GM10266 (cell line): ENCODE results near the gene CCDC152.
"Not testable (repeated sequence)": the region's sequence is repeated elsewhere in the genome, so short reads cannot be mapped to it uniquely, and the experiment has no call there.

Experiments
- DNase-seq: peaks from one replicate; pipeline ENCODE4 v3.0.0; 2012; ENCODE audit errors: extremely low spot score
- TF ChIP-seq, protein P1 (sequence below): IDR thresholded peaks from 2 replicates; pipeline ENCODE4 v1.5.1; 2012; ENCODE audit warnings: mild to moderate bottlenecking, low read depth; ENCODE audit not compliant: control insufficient read depth, insufficient read depth; ENCODE audit errors: missing control alignments

The CCDC152 gene

DNA sequence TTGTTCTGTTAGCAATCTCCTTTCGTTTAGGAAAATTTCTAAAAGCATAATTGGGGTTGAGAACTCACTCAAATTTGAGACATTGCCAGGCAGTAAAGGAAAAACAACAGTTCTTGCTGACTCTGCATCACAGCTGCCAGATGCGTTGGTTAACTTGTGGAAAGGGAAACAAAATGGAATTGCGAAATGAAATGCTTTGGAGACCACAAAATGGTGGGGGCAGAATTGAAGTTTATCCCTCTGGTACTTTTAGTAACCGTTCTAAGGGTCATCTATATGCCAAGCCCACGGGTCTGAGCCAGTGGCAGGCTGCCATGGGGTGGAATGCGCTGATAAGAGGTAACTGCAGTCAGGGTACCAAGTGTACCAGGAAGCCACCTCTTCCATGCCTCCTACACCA, 83.7 kb downstream of the CCDC152 start:
- TF ChIP-seq, protein P1, sequence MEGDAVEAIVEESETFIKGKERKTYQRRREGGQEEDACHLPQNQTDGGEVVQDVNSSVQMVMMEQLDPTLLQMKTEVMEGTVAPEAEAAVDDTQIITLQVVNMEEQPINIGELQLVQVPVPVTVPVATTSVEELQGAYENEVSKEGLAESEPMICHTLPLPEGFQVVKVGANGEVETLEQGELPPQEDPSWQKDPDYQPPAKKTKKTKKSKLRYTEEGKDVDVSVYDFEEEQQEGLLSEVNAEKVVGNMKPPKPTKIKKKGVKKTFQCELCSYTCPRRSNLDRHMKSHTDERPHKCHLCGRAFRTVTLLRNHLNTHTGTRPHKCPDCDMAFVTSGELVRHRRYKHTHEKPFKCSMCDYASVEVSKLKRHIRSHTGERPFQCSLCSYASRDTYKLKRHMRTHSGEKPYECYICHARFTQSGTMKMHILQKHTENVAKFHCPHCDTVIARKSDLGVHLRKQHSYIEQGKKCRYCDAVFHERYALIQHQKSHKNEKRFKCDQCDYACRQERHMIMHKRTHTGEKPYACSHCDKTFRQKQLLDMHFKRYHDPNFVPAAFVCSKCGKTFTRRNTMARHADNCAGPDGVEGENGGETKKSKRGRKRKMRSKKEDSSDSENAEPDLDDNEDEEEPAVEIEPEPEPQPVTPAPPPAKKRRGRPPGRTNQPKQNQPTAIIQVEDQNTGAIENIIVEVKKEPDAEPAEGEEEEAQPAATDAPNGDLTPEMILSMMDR: no peak
- DNase-seq: no peak

DNA sequence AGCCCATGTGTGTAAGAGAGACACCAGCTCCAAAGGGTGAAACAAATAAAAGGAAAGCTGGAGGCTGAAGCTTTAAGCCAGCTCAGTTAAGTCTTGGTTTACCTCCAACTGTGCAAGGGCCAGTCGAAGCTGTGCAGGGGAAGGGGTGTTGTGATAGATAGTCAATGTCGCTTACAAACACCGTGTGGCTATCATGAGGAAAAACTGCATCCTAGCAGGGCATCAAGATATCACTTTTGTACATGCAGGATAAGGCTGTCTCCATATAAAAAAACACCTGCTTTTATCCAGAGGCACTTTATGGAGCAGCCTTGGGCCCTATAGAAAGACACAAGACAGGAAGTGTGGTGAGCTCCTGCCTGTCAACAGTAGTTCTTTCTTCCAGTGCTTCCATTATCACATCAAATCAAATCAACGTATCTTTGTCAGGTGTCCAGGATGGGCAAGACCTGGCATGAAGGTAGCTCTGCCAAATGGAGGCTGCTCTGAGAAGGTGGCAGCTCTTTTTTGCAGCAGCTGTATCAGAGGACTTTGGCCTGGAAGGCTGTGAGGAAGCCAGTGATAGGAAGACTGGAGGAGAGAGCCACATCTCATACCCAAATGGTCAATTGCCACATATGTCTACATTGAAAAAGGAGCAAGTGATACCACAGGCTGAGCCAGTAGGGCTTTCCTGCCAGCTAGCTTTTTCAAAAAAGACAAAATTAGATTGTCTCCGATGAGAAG, 84.4 kb downstream of the CCDC152 start:
- DNase-seq: no peak
- TF ChIP-seq, protein P1: no peak

DNA sequence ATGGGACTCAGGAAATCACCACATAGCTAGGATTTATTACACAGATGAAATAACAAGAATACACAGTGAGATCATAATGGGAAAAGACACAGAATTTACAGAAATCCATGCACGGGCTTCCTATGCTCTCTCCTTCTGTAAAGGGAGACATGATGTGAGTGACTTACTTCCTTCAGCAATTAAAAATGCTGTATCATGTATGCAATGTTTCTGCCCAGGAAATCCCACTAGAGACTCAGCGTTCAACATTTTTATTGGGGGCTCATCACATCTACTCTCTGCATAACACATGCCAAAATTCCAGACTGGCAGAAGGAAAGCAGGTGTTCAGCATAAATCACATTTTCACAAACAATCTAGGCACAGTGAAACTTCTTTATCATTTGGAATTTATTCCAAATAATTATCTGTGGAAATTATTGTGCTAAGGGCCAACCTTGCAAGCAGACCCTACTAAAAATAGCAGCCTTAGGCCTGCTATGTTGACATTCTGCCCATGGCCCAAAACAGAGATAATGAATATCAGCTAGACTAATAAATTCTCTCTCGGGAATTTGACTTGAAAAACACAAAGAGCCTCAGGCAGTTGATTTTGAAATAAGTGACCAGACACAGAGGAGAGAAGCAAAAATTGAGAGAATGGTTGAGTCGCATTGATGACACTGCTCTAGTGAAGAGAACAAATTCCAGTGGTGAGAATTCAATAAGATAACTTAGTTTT, 86.5 kb downstream of the CCDC152 start:
- TF ChIP-seq, protein P1: no peak
- DNase-seq: no peak

DNA sequence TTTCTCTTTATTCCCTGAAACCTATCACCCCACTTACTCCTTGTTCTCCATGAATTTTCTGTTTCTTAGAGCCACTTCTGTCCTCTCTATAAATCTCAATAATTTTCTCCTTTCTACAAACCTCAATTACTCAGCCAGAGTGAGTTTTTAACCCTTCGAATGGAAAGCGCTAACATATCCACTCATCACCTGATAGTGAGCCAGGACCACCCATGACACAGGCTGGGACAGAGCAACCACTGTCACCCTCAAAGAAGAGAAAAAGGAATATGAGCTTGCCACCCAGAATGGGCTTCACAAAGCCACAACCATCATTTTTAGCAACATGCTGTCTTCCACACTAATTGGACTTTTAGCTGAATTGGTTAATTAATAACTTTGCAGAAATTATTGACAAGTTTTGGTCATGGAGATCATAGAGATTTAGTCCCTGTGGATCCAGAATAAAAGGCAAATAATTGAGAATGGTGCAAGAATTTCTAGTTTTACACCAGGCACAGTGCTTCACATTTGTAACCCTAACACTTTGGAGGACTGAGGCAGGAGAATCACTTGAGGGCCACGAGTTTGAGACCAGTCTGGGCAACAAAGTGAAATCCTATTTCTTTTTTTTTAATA, 87.2 kb downstream of the CCDC152 start:
- DNase-seq: no peak
- TF ChIP-seq, protein P1: no peak

DNA sequence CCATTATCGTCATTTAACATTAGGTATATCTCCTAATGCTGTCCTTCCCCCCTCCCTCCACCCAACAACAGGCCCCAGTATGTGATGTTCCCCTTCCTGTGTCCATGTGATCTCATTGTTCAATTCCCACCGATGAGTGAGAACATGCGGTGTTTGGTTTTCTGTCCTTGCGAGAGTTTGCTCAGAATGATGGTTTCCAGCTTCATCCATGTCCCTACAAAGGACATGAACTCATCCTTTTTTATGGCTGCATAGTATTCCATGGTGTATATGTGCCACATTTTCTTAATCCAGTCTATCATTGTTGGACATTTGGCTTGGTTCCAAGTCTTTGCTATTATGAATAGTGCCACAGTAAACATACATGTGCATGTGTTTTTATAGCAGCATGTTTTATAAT, 87.8 kb downstream of the CCDC152 start:
- DNase-seq: not testable (repeated sequence)

DNA sequence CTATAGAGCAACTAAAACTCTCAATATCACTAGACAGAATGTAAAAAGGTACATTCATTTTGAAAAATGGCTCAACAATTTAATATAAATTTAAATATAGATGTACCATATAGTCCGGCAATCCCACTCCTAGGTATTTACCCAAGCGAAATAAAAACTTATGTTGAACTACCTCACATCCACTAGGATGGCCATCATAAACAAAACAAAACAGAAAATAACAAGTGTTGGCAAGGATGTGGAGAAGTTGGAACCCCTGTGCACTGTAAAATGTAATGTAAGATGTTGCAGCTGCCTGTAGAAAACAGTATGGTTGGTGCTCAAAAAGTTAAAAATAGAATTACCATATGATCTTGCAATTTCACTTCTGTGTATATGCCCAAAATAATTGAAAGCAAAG, 91.9 kb downstream of the CCDC152 start:
- TF ChIP-seq, protein P1: no peak
- no peak for DNase-seq

DNA sequence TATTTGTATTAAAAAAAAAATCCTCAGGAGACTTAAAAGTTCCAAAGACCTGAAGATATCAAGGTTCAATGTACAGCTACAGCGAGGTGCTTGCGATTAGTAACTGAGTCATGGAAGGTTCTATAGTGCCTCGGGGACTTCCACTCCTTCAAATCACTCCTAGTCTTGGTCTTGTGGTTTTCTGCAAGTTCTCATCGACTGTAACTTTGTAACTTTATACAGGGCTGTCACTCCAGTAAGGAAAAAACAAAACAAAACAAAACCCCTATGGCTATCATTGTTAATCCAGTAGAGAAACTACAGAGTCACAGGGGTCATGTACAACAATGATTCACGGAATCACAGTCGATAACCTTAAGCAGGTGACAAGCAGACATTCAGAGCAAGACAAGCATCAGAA, 94.9 kb downstream of the CCDC152 start:
- TF ChIP-seq, protein P1: no peak
- no peak for DNase-seq
